SK-N-SH treated with all-trans-retinoic acid at 6 μM for 48 hours (cell line): ENCODE results near the gene LAMA5.

Source experiments
- ATAC-seq: fragments of 200-7000 bp; cut with Tn5 transposase; 3 replicates; pipeline ENCODE4 v1.9.1; 2020; ENCODE audit warnings: mild to moderate bottlenecking, moderate library complexity
- ARNTL ChIP-seq: fragments of 450-650 bp; formaldehyde crosslinking; IDR thresholded peaks from 2 replicates; pipeline ENCODE4 v1.5.0; 2020; ENCODE audit warnings: low read depth, mild to moderate bottlenecking, moderate library complexity, borderline replicate concordance
- BACH2 ChIP-seq: fragments of 250-450 bp; sonication (Bioruptor Pico); IDR thresholded peaks from 2 replicates; pipeline ENCODE4 v1.9.0; 2021; ENCODE audit warnings: mild to moderate bottlenecking, borderline replicate concordance
- CSDC2 ChIP-seq: fragments of 250-450 bp; sonication (Bioruptor Pico); IDR thresholded peaks from 2 replicates; pipeline ENCODE4 v1.5.0; 2020; ENCODE audit warnings: mild to moderate bottlenecking, moderate library complexity
- ESRRG ChIP-seq: fragments of 250-450 bp; sonication (Bioruptor Pico); IDR thresholded peaks from 2 replicates; pipeline ENCODE4 v1.6.1; 2021; ENCODE audit warnings: mild to moderate bottlenecking
- GLIS3 ChIP-seq: fragments of 250-450 bp; sonication (Bioruptor Pico); IDR thresholded peaks from 2 replicates; pipeline ENCODE4 v1.5.0; 2020; ENCODE audit warnings: mild to moderate bottlenecking, moderate library complexity
- ISL1 ChIP-seq: fragments of 250-450 bp; sonication (Bioruptor Pico); IDR thresholded peaks from 2 replicates; pipeline ENCODE4 v2.1.2; 2022; ENCODE audit warnings: mild to moderate bottlenecking, moderate library complexity
- OSR1 ChIP-seq: fragments of 250-450 bp; sonication (Bioruptor Pico); IDR thresholded peaks from 2 replicates; pipeline ENCODE4 v1.8.0; 2022; ENCODE audit warnings: moderate library complexity, mild to moderate bottlenecking, inconsistent platforms
- PATZ1 ChIP-seq: fragments of 250-450 bp; sonication (Bioruptor Pico); IDR thresholded peaks from 2 replicates; pipeline ENCODE4 v1.8.0; 2020; ENCODE audit warnings: mild to moderate bottlenecking, moderate library complexity, borderline replicate concordance
- SNAI2 ChIP-seq: fragments of 250-450 bp; sonication (Bioruptor Pico); IDR thresholded peaks from 2 replicates; pipeline ENCODE4 v1.5.0; 2020; ENCODE audit warnings: mild to moderate bottlenecking, moderate library complexity
- TCF4 ChIP-seq: fragments of 250-450 bp; sonication (Bioruptor Pico); IDR thresholded peaks from 2 replicates; pipeline ENCODE4 v1.8.0; 2021; ENCODE audit warnings: mild to moderate bottlenecking, moderate library complexity, borderline replicate concordance
- TOX ChIP-seq: fragments of 250-450 bp; sonication (Bioruptor Pico); IDR thresholded peaks from 2 replicates; pipeline ENCODE4 v1.8.0; 2021; ENCODE audit warnings: mild to moderate bottlenecking, moderate library complexity, borderline replicate concordance
- ZC3H10 ChIP-seq: fragments of 250-450 bp; sonication (Bioruptor Pico); IDR thresholded peaks from 2 replicates; pipeline ENCODE4 v1.5.1; 2021; ENCODE audit warnings: mild to moderate bottlenecking, moderate library complexity
- ZFP3 ChIP-seq: fragments of 250-450 bp; sonication (Bioruptor Pico); IDR thresholded peaks from 2 replicates; pipeline ENCODE4 v1.5.0; 2020; ENCODE audit warnings: mild to moderate bottlenecking, moderate library complexity
- ZFP30 ChIP-seq: fragments of 450-650 bp; formaldehyde crosslinking; IDR thresholded peaks from 2 replicates; pipeline ENCODE4 v1.5.0; 2022; ENCODE audit warnings: mild to moderate bottlenecking, moderate library complexity
- ZNF565 ChIP-seq: fragments of 450-650 bp; formaldehyde crosslinking; conservative IDR thresholded peaks from 2 replicates; pipeline ENCODE4 v1.5.0; 2020; ENCODE audit warnings: low read depth, mild to moderate bottlenecking, moderate library complexity
- ZNF70 ChIP-seq: fragments of 450-650 bp; formaldehyde crosslinking; IDR thresholded peaks from 2 replicates; pipeline ENCODE4 v1.5.0; 2020; ENCODE audit warnings: mild to moderate bottlenecking, moderate library complexity
- ZNF8 ChIP-seq: fragments of 450-650 bp; formaldehyde crosslinking; IDR thresholded peaks from 2 replicates; pipeline ENCODE4 v1.5.0; 2020; ENCODE audit warnings: mild to moderate bottlenecking, moderate library complexity
- TF ChIP-seq, protein P1 (sequence below): fragments of 250-450 bp; sonication (Bioruptor Pico); IDR thresholded peaks from 2 replicates; pipeline ENCODE4 v1.5.1; 2020; ENCODE audit warnings: low read depth, mild to moderate bottlenecking, moderate library complexity
- TF ChIP-seq, protein P2 (sequence below): fragments of 250-450 bp; sonication (Bioruptor Pico); IDR thresholded peaks from 2 replicates; pipeline ENCODE4 v1.8.0; 2021; ENCODE audit warnings: low read depth, mild to moderate bottlenecking, moderate library complexity, borderline replicate concordance

Gene LAMA5

DNA sequence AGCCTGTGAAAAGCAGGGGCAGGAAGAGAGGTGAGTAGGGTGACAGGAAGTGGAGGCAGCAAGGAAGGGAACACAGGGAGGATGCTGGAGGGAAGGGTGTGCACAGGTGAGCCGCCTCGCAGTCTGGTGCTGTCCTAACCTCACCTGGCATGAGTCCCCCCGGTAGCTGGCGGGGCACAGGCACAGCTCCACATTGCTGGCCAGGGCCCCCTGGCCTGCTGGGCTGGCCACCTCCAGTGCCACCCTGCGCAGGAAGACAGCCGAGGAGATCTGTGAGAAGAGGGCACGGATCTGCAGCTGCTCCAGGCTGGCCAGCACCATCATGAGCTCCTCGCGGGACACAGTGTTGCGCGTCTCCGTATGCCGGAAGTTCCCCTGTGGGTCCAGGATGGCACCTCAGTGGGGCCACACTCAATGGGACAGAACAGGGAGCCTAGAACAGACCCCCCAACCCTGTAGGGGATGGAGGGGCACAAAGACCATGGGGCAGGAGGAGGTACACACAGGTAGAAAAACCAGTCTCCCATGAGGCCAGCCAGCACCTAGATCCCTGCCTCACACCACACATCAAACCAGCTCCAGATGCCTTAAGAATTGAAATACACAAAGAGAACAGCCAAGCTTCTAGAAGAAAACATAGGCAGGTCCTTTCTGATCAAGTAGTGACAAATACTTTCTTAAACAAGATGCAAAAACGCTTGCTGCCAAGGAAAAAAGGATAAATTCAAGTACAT is 41.8 kb downstream of the LAMA5 start (continued):
- TF ChIP-seq PATZ1 (CRISPR knock-in tag), result no peak
- TF ChIP-seq ZFP3 (CRISPR knock-in tag), result no peak
- no peak for TF ChIP-seq ARNTL (CRISPR knock-in tag)
- TF ChIP-seq, protein P1, sequence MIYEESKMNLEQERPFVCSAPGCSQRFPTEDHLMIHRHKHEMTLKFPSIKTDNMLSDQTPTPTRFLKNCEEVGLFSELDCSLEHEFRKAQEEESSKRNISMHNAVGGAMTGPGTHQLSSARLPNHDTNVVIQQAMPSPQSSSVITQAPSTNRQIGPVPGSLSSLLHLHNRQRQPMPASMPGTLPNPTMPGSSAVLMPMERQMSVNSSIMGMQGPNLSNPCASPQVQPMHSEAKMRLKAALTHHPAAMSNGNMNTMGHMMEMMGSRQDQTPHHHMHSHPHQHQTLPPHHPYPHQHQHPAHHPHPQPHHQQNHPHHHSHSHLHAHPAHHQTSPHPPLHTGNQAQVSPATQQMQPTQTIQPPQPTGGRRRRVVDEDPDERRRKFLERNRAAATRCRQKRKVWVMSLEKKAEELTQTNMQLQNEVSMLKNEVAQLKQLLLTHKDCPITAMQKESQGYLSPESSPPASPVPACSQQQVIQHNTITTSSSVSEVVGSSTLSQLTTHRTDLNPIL, result no peak
- no peak for TF ChIP-seq GLIS3 (CRISPR knock-in tag)
- TF ChIP-seq BACH2 (CRISPR knock-in tag), result no peak
- no peak for TF ChIP-seq TOX (CRISPR knock-in tag)

DNA sequence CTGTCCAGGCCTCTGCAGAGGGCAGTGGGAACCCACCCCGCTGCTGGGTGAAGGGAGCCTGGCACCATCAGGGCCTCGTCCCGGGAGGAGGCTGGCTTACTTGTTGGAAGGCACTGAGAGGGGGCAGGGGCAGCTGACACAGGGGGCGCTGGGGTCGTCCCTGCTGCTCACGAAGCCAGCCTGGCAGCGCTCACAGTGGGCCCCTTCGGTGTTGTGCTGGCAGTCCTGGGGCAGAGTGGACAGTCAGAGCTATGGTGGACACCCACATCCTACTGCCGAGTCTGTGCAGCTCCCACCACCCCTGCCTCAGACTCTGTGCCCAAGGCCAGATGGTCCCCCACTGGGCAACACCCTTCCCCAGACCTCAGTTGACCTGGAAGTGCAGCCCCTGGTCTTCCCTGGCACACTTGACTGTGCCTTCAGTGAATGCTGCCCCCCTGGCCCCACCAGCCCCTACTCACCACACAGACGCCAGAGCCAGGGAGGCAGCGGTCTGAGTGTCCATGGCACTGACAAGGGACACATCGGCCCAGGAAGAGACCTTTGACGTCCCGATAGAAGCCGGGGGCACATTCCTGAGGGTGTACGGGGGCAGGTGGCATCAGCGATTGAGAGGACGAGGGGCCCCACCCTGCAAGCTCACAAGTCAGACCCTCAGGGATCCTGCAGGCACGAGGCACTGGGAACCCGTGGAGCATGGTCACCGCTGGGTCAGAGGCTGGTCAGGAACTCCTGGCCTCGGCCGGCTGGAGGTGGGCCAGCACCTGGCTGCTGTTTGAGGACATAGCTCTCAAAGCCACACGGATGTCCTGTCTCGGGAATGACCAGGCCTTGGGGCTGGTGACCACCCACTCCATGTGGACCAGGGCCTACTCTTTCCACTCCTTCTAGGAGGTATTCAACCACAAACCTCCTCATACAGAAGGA is 42.9 kb downstream of the LAMA5 start:
- no peak for ATAC-seq
- TF ChIP-seq ZNF70 (CRISPR knock-in tag), result no peak
- TF ChIP-seq PATZ1 (CRISPR knock-in tag), result no peak
- no peak for TF ChIP-seq ZFP30 (CRISPR knock-in tag)
- TF ChIP-seq ESRRG, result no peak
- TF ChIP-seq ISL1 (CRISPR knock-in tag), result no peak
- TF ChIP-seq TCF4, result no peak
- no peak for TF ChIP-seq ZNF565 (CRISPR knock-in tag)
- TF ChIP-seq ZC3H10 (CRISPR knock-in tag), result no peak
- TF ChIP-seq ZNF8 (CRISPR knock-in tag), result no peak
- TF ChIP-seq, protein P1, result no peak
- TF ChIP-seq, protein P2, sequence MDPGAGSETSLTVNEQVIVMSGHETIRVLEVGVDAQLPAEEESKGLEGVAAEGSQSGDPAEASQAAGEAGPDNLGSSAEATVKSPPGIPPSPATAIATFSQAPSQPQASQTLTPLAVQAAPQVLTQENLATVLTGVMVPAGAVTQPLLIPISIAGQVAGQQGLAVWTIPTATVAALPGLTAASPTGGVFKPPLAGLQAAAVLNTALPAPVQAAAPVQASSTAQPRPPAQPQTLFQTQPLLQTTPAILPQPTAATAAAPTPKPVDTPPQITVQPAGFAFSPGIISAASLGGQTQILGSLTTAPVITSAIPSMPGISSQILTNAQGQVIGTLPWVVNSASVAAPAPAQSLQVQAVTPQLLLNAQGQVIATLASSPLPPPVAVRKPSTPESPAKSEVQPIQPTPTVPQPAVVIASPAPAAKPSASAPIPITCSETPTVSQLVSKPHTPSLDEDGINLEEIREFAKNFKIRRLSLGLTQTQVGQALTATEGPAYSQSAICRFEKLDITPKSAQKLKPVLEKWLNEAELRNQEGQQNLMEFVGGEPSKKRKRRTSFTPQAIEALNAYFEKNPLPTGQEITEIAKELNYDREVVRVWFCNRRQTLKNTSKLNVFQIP, result no peak
- TF ChIP-seq CSDC2 (CRISPR knock-in tag), result no peak
- TF ChIP-seq SNAI2 (CRISPR knock-in tag), result no peak
- no peak for TF ChIP-seq TOX (CRISPR knock-in tag)

DNA sequence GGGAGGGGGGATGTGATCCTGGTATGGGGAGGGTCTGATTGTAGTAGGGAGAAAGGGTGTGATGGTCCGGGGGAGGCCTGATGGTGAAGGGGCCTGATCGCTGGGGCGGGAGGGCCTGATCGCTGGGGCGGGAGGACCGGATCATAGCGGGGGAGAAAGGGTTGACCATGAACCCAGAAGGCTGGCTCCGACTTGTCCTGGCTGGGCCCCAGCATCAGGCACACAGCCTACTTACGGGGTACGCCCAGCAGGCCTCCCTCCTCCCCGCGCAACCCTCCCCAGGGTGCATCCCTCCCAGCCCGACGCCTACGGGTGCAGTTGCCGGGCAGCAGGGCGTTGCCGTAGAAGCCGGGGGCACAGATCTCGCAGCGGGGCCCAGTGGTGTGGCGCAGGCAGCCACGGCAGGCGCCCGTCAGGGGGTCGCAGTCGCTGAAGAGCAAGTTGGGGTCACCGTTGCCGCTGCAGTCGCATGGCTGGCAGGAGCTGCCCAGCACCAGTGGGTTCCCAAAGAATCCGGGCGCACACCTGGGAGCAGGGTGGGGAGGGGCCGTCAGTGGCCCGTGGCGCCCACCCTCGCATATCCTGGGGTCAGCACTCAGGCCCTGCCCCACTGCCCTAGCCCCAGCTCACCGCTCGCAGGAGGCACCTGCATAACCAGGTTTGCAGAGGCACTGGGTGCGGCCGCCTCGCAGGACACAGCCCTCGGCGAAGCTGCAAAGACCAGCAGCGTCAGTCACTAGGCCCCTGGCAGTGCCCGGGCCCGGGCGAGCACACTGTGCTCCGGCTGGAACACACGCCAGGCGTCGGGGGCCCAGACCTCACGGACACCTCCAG is 43.7 kb downstream of the LAMA5 start:
- no peak for TF ChIP-seq OSR1 (CRISPR knock-in tag)
- no peak for ATAC-seq
